HCT116 (cell line): Measurements from ENCODE around the gene LIPA. TPM values are rescaled to one million over a fixed set of nuclear protein-coding genes. Genes with fewer than 3 reads are reported as not detected.

ENCODE experiments used
- ATAC-seq: fragments of 200-7000 bp; cut with Tn5 transposase; 2 replicates; pipeline ENCODE4 v1.9.1; 2020; ENCODE audit warnings: mild to moderate bottlenecking, moderate library complexity
- BruUV-seq: library from RNA; stranded (reverse); fragments of 400-500 nt; replicated peaks from 2 replicates; lab custom pipeline; 2021; lab: Mats Ljungman, UMichigan
- CTCF ChIA-PET: fragments of 300-600 bp; sonication (Branson Sonifier 250); formaldehyde crosslinking; loops from one replicate; lab custom pipeline; 2021; ENCODE audit warnings: antibody characterized with exemption; lab: Charles Lee
- POLR2A ChIA-PET: fragments of 300-600, 350-600 bp; sonication (Branson Sonifier 250); formaldehyde crosslinking; loops from one replicate; lab custom pipeline; 2021; ENCODE audit warnings: antibody characterized with exemption; lab: Charles Lee
- RAD21 ChIA-PET, 2 experiments: fragments of 300-600 bp; sonication (Branson Sonifier 250); formaldehyde crosslinking; loops; one replicate each; lab custom pipeline; 2023; ENCODE audit warnings: low total read pairs in 2 of 2; ENCODE audit not compliant: uncharacterized antibody in 2 of 2, unreplicated experiment in 2 of 2, low non-redundant PET in 1 of 2; lab: Charles Lee
- DNase-seq: peaks from one replicate; pipeline ENCODE4 v3.0.0-alpha.2; 2010; ENCODE audit warnings: low read depth, low spot score
- H2AFZ ChIP-seq: fragments of 200-600 bp; shearing (Covaris generic), sonication (generic); 2 replicates; pipeline ENCODE4 v1.6.1; 2017; ENCODE audit warnings: low read depth, mixed run types, mixed read lengths, antibody characterized with exemption, low read length; ENCODE audit not compliant: poor library complexity, severe bottlenecking
- H3K27ac ChIP-seq: 2 replicates; pipeline ENCODE4 v1.5.1; 2012; ENCODE audit warnings: low read depth, low read length
- H3K27me3 ChIP-seq: fragments of 200-600 bp; sonication (generic); 2 replicates; pipeline ENCODE4 v1.6.1; 2016; ENCODE audit warnings: mixed run types, low read length, mixed read lengths; ENCODE audit not compliant: insufficient read depth
- H3K36me3 ChIP-seq, 2 experiments: fragments of 200-500 bp in 1 of 2; fragments of 200-600 bp in 1 of 2; sonication (Bioruptor generic) in 1 of 2; sonication (generic) in 1 of 2; 2 replicates each; pipeline versions ENCODE4 v1.5.1 to v1.6.1; 2014 to 2016; ENCODE audit warnings: low read length in 2 of 2, inconsistent platforms in 1 of 2, mixed read lengths in 1 of 2, mixed run types in 1 of 2; ENCODE audit not compliant: insufficient read depth in 2 of 2, control insufficient read depth in 1 of 2
- H3K4me1 ChIP-seq, 2 experiments: fragments of 200-600 bp in 1 of 2; sonication (generic) in 1 of 2; 2 replicates each; pipeline versions ENCODE4 v1.5.1 to v1.6.1; 2012 to 2017; ENCODE audit warnings: low read length in 2 of 2, inconsistent platforms in 1 of 2, mild to moderate bottlenecking in 1 of 2, mixed read lengths in 1 of 2, mixed run types in 1 of 2, moderate library complexity in 1 of 2; ENCODE audit not compliant: insufficient read depth in 2 of 2, control insufficient read depth in 1 of 2
- H3K4me2 ChIP-seq: fragments of 200-600 bp; sonication (generic); 2 replicates; pipeline ENCODE4 v1.6.1; 2017; ENCODE audit warnings: mixed run types, low read length, mixed read lengths
- H3K4me3 ChIP-seq, 2 experiments: fragments of 200-600 bp in 1 of 2; sonication (generic) in 1 of 2; replicated peaks in 1 of 2; 2 replicates each; pipeline ENCODE4 v1.5.1; 2011 to 2016; ENCODE audit warnings: low read length in 2 of 2, control low read depth in 1 of 2, low read depth in 1 of 2, mild to moderate bottlenecking in 1 of 2, mixed read lengths in 1 of 2, mixed run types in 1 of 2
- H3K79me2 ChIP-seq: fragments of 200-600 bp; sonication (generic); 2 replicates; pipeline ENCODE4 v1.6.1; 2017; ENCODE audit warnings: mild to moderate bottlenecking, mixed run types, low read length, moderate library complexity, mixed read lengths; ENCODE audit not compliant: insufficient read depth
- H3K9ac ChIP-seq: fragments of 200-600 bp; sonication (generic); 2 replicates; pipeline ENCODE4 v1.6.1; 2016; ENCODE audit warnings: low read length, mixed read lengths
- H3K9me2 ChIP-seq: fragments of 200-600 bp; sonication (generic), shearing (Covaris generic); 2 replicates; pipeline ENCODE4 v1.6.1; 2017; ENCODE audit warnings: mixed run types, mild to moderate bottlenecking, moderate library complexity; ENCODE audit not compliant: insufficient read depth
- H3K9me3 ChIP-seq, 2 experiments: fragments of 200-500 bp in 1 of 2; fragments of 200-600 bp in 1 of 2; sonication (Bioruptor generic) in 1 of 2; sonication (generic) in 1 of 2; 2 replicates each; pipeline ENCODE4 v1.6.1; 2014 to 2017; ENCODE audit warnings: low read length in 2 of 2, mixed read lengths in 2 of 2, inconsistent platforms in 1 of 2, low read depth in 1 of 2, mild to moderate bottlenecking in 1 of 2, mixed run types in 1 of 2, moderate library complexity in 1 of 2; ENCODE audit not compliant: control insufficient read depth in 1 of 2, insufficient read depth in 1 of 2
- H4K20me1 ChIP-seq: fragments of 200-600 bp; sonication (generic), shearing (Covaris generic); 2 replicates; pipeline ENCODE4 v1.6.1; 2017; ENCODE audit warnings: mixed run types, mild to moderate bottlenecking, moderate library complexity; ENCODE audit not compliant: insufficient read depth
- EGR1 ChIP-seq: IDR thresholded peaks from 2 replicates; pipeline ENCODE4 v1.6.1; 2012; ENCODE audit warnings: low read depth
- ELF1 ChIP-seq: IDR thresholded peaks from 2 replicates; pipeline ENCODE4 v1.6.1; 2012; ENCODE audit warnings: low read depth, borderline replicate concordance
- EZH2 ChIP-seq: fragments of 200-600 bp; sonication (generic); IDR thresholded peaks from 2 replicates; pipeline ENCODE4 v1.6.1; 2017; ENCODE audit warnings: antibody characterized with exemption, mixed run types
- FOSL1 ChIP-seq: IDR thresholded peaks from 2 replicates; pipeline ENCODE4 v1.6.1; 2012; ENCODE audit warnings: low read depth
- JUND ChIP-seq: IDR thresholded peaks from 2 replicates; pipeline ENCODE4 v1.6.1; 2012
- RAD21 ChIP-seq: IDR thresholded peaks from 2 replicates; pipeline ENCODE4 v1.6.1; 2012; ENCODE audit warnings: low read depth, mild to moderate bottlenecking
- YY1 ChIP-seq: IDR thresholded peaks from 2 replicates; pipeline ENCODE4 v1.6.1; 2011; ENCODE audit warnings: low read length, low read depth, moderate library complexity, mild to moderate bottlenecking; ENCODE audit not compliant: insufficient replicate concordance; ENCODE audit errors: extremely low read depth
- ZNF274 ChIP-seq: fragments of 200-500 bp; sonication (Bioruptor generic); IDR thresholded peaks from 2 replicates; pipeline ENCODE4 v1.6.1; 2014; ENCODE audit warnings: mild to moderate bottlenecking, low read depth, low read length, inconsistent platforms
- intact Hi-C: fragments of 100-400 bp; cut with micrococcal nuclease; formaldehyde crosslinking; loops from 2 replicates; pipeline ENCODE4 v1.10.0; 2022
- total RNA-seq: library from RNA; stranded (reverse); gene quantifications from one replicate; pipeline ENCODE4 v1.2.1, GENCODE V29; 2021; ENCODE audit not compliant: unreplicated experiment
- TF ChIP-seq, protein P1 (sequence below): IDR thresholded peaks from 2 replicates; pipeline ENCODE4 v1.6.1; 2012; ENCODE audit warnings: low read depth
- TF ChIP-seq, protein P2 (sequence below): IDR thresholded peaks from 2 replicates; pipeline ENCODE4 v1.6.1; 2011; ENCODE audit warnings: mild to moderate bottlenecking, low read length, moderate library complexity; ENCODE audit not compliant: insufficient replicate concordance; ENCODE audit errors: extremely low read depth
- TF ChIP-seq, protein P3 (sequence below): IDR thresholded peaks from 2 replicates; pipeline ENCODE4 v1.6.1; 2012
- TF ChIP-seq, protein P4 (sequence below), 3 experiments: fragments of 200-600 bp in 1 of 3; sonication (generic) in 1 of 3; IDR thresholded peaks in 2 of 3; conservative IDR thresholded peaks in 1 of 3; 2 replicates each; pipeline ENCODE4 v1.5.1; 2012 to 2017; ENCODE audit warnings: low read depth in 2 of 3, low read length in 2 of 3, antibody characterized with exemption in 1 of 3, borderline replicate concordance in 1 of 3, control low read depth in 1 of 3, mild to moderate bottlenecking in 1 of 3, mixed read lengths in 1 of 3, mixed run types in 1 of 3, moderate library complexity in 1 of 3; ENCODE audit not compliant: insufficient read depth in 1 of 3
- TF ChIP-seq, protein P5 (sequence below): IDR thresholded peaks from 2 replicates; pipeline ENCODE4 v1.6.1; 2012

LIPA gene
- total RNA-seq, 1 experiment from 2014 or later: 27.1 TPM

DNA sequence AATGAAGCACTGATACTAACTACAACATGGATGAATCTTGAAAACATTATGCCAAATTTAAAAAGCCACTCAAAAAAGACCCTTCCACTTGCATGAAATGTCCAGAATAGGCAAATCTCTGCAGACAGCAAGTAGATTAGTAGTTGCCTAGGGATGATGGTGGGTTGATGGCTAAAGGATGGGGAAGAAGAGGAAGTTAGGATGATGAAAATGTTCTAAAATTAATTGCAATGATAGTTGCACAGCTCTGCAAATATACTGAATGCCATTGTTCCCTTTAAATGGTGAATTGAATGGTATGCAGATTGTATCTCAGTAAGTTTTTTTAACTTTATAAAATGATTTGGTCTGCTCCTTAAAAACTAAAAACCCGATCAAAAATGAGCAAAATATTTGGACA lies 7.3 kb upstream of the LIPA start:
- ChIA-PET CTCF (no interaction called here), POLR2A (no interaction called here), RAD21 (no interaction called here)
- Histone ChIP-seq H2AFZ (no peak overlapping the region), H3K9me3 (no peaks in the 10 kb centered on the region; a peak in 2 of 4 replicates), H3K79me2 (no peaks in the 10 kb centered on the region), H3K27ac (no peak overlapping the region), H3K4me1 (peaks cover 0 to 5% of the 10 kb centered on the region in 2 experiments; a peak in 1 of 4 replicates), H3K36me3 (no peaks in the 10 kb centered on the region), H4K20me1 (no peaks in the 10 kb centered on the region), H3K9me2 (no peaks in the 10 kb centered on the region), H3K9ac (no peak overlapping the region), H3K4me3 (no peak overlapping the region), H3K27me3 (no peaks in the 10 kb centered on the region), H3K4me2 (no peak overlapping the region)
- DNase-seq (no peak), ATAC-seq (no peak)
- TF ChIP-seq, protein P1, sequence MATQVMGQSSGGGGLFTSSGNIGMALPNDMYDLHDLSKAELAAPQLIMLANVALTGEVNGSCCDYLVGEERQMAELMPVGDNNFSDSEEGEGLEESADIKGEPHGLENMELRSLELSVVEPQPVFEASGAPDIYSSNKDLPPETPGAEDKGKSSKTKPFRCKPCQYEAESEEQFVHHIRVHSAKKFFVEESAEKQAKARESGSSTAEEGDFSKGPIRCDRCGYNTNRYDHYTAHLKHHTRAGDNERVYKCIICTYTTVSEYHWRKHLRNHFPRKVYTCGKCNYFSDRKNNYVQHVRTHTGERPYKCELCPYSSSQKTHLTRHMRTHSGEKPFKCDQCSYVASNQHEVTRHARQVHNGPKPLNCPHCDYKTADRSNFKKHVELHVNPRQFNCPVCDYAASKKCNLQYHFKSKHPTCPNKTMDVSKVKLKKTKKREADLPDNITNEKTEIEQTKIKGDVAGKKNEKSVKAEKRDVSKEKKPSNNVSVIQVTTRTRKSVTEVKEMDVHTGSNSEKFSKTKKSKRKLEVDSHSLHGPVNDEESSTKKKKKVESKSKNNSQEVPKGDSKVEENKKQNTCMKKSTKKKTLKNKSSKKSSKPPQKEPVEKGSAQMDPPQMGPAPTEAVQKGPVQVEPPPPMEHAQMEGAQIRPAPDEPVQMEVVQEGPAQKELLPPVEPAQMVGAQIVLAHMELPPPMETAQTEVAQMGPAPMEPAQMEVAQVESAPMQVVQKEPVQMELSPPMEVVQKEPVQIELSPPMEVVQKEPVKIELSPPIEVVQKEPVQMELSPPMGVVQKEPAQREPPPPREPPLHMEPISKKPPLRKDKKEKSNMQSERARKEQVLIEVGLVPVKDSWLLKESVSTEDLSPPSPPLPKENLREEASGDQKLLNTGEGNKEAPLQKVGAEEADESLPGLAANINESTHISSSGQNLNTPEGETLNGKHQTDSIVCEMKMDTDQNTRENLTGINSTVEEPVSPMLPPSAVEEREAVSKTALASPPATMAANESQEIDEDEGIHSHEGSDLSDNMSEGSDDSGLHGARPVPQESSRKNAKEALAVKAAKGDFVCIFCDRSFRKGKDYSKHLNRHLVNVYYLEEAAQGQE: no peak
- no peak for TF ChIP-seq FOSL1
- TF ChIP-seq ELF1: no peak
- TF ChIP-seq, protein P2, sequence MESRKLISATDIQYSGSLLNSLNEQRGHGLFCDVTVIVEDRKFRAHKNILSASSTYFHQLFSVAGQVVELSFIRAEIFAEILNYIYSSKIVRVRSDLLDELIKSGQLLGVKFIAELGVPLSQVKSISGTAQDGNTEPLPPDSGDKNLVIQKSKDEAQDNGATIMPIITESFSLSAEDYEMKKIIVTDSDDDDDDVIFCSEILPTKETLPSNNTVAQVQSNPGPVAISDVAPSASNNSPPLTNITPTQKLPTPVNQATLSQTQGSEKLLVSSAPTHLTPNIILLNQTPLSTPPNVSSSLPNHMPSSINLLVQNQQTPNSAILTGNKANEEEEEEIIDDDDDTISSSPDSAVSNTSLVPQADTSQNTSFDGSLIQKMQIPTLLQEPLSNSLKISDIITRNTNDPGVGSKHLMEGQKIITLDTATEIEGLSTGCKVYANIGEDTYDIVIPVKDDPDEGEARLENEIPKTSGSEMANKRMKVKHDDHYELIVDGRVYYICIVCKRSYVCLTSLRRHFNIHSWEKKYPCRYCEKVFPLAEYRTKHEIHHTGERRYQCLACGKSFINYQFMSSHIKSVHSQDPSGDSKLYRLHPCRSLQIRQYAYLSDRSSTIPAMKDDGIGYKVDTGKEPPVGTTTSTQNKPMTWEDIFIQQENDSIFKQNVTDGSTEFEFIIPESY: no peak
- TF ChIP-seq, protein P3, sequence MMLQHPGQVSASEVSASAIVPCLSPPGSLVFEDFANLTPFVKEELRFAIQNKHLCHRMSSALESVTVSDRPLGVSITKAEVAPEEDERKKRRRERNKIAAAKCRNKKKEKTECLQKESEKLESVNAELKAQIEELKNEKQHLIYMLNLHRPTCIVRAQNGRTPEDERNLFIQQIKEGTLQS: no peak
- TF ChIP-seq, protein P4, sequence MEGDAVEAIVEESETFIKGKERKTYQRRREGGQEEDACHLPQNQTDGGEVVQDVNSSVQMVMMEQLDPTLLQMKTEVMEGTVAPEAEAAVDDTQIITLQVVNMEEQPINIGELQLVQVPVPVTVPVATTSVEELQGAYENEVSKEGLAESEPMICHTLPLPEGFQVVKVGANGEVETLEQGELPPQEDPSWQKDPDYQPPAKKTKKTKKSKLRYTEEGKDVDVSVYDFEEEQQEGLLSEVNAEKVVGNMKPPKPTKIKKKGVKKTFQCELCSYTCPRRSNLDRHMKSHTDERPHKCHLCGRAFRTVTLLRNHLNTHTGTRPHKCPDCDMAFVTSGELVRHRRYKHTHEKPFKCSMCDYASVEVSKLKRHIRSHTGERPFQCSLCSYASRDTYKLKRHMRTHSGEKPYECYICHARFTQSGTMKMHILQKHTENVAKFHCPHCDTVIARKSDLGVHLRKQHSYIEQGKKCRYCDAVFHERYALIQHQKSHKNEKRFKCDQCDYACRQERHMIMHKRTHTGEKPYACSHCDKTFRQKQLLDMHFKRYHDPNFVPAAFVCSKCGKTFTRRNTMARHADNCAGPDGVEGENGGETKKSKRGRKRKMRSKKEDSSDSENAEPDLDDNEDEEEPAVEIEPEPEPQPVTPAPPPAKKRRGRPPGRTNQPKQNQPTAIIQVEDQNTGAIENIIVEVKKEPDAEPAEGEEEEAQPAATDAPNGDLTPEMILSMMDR (IDR thresholded peaks at IDR 0.05 in 2 of 3, conservative IDR thresholded peaks at IDR 0.05 in 1 of 3; ENCODE audit: borderline replicate concordance in 1 of 3, insufficient read depth in 1 of 3, low read depth in 2 of 3, low read length in 2 of 3): no peak
- no peak for TF ChIP-seq ZNF274
- TF ChIP-seq, protein P5, sequence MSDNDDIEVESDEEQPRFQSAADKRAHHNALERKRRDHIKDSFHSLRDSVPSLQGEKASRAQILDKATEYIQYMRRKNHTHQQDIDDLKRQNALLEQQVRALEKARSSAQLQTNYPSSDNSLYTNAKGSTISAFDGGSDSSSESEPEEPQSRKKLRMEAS: no peak
- no peak for TF ChIP-seq EGR1
- TF ChIP-seq YY1: no peak
- TF ChIP-seq EZH2: no peak
- no peak for TF ChIP-seq JUND
- no peak for TF ChIP-seq RAD21
- BruUV-seq: no TSS peak
- intact Hi-C loops: no loop called here
